Measurements from ENCODE around the gene EMC8.

EMC8 gene

GRCh38 chr16:85781695-85782370 lies 17.5 kb downstream of the EMC8 start:
- no peak for DNase-seq

GRCh38 chr16:85781156-85781555 lies 18.2 kb downstream of the EMC8 start:
- no peak for DNase-seq

- no peak for DNase-seq
Measured at GRCh38 chr16:85780281-85780680, 19.1 kb downstream of the EMC8 start.

GRCh38 chr16:85778873-85779272 lies 20.5 kb downstream of the EMC8 start:
- no peak for DNase-seq

GRCh38 chr16:85777583-85778310 lies 21.6 kb downstream of the EMC8 start:
- DNase-seq, result no peak

- no peak for DNase-seq
Measured at GRCh38 chr16:85774811-85775210, 24.5 kb downstream of the EMC8 start.

GRCh38 chr16:85774136-85774535 lies 25.2 kb downstream of the EMC8 start:
- no peak for DNase-seq

GRCh38 chr16:85773044-85773443 lies 26.3 kb downstream of the EMC8 start:
- DNase-seq, result no peak

GRCh38 chr16:85770741-85771140 lies 28.6 kb downstream of the EMC8 start:
- DNase-seq, result no peak

GRCh38 chr16:85768199-85768598 lies 31.1 kb downstream of the EMC8 start:
- no peak for DNase-seq

- DNase-seq, result no peak
Measured at GRCh38 chr16:85767531-85767930, 31.8 kb downstream of the EMC8 start.

- no peak for DNase-seq
Measured at GRCh38 chr16:85765767-85766166, 33.6 kb downstream of the EMC8 start.

- no peak for DNase-seq
Measured at GRCh38 chr16:85765211-85765610, 34.1 kb downstream of the EMC8 start.

- DNase-seq, result no peak
Measured at GRCh38 chr16:85763616-85764015, 35.7 kb downstream of the EMC8 start.

- DNase-seq, result no peak
Measured at GRCh38 chr16:85762970-85763369, 36.4 kb downstream of the EMC8 start.

GRCh38 chr16:85761861-85762260 lies 37.5 kb downstream of the EMC8 start:
- DNase-seq, result no peak

- DNase-seq, result no peak
Measured at GRCh38 chr16:85759631-85760419, 39.5 kb downstream of the EMC8 start.

GRCh38 chr16:85759136-85759535 lies 40.2 kb downstream of the EMC8 start:
- DNase-seq, result no peak

- no peak for DNase-seq
Measured at GRCh38 chr16:85757341-85757822, 42.0 kb downstream of the EMC8 start.

- no peak for DNase-seq
Measured at GRCh38 chr16:85755929-85756768, 43.2 kb downstream of the EMC8 start.

GRCh38 chr16:85754413-85754812 lies 44.9 kb downstream of the EMC8 start:
- DNase-seq, result peak; percentile 43

- no peak for DNase-seq
Measured at GRCh38 chr16:85753976-85754375, 45.4 kb downstream of the EMC8 start.

- DNase-seq, result no peak
Measured at GRCh38 chr16:85753559-85753958, 45.8 kb downstream of the EMC8 start.
